ENCODE results near the gene COX7B2. TPM values are rescaled to one million over a fixed set of nuclear protein-coding genes. Genes with fewer than 3 reads are reported as not detected.

Gene COX7B2
- total RNA-seq, 2 donors from 2014 or later, result 5.8 TPM; not detected in 1

- 94% methylated on average over 4 of the region's 4 CpGs for WGBS
- no peak overlapping the region for H3K4me3 ChIP-seq
- intact Hi-C loops (cut with DNase I), result no loop called here
- no peaks in the 10 kb centered on the region for H3K27me3 ChIP-seq (replicated peaks; ENCODE audit: insufficient read depth)
- TF ChIP-seq POLR2A (IDR thresholded peaks at IDR 0.05), result no peak
- TF ChIP-seq POLR2AphosphoS5 (IDR thresholded peaks at IDR 0.05), result no peak
- TF ChIP-seq CTCF (IDR thresholded peaks at IDR 0.05), result no peak
- H3K4me1 ChIP-seq (replicated peaks), result no peaks in the 10 kb centered on the region
- H3K27ac ChIP-seq, result no peak overlapping the region
- H3K9me3 ChIP-seq, result no peaks in the 10 kb centered on the region
- no peaks in the 10 kb centered on the region for H3K36me3 ChIP-seq
- DNase-seq (ENCODE audit: low spot score), result no peak
Measured at GRCh38 chr4:46836584-46836983, 72.5 kb downstream of the COX7B2 start.

- no peak for TF ChIP-seq POLR2A (IDR thresholded peaks at IDR 0.05)
- TF ChIP-seq POLR2AphosphoS5 (IDR thresholded peaks at IDR 0.05), result no peak
- no peak for TF ChIP-seq CTCF (IDR thresholded peaks at IDR 0.05)
- WGBS, result 93% methylated on average over 24 of the region's 24 CpGs
- intact Hi-C loops (cut with DNase I), result no loop called here
- DNase-seq (ENCODE audit: low spot score), result no peak
- Histone ChIP-seq H3K4me1 (replicated peaks) (no peaks in the 10 kb centered on the region), H3K9me3 (no peaks in the 10 kb centered on the region), H3K27ac (no peak overlapping the region), H3K4me3 (no peak overlapping the region), H3K27me3 (replicated peaks; ENCODE audit: insufficient read depth) (no peaks in the 10 kb centered on the region), H3K36me3 (no peaks in the 10 kb centered on the region)
Measured at GRCh38 chr4:46830971-46831454, 78.0 kb downstream of the COX7B2 start.

GRCh38 chr4:46820154-46820553 is 88.9 kb downstream of the COX7B2 start:
- intact Hi-C loops (cut with DNase I), result no loop called here
- TF ChIP-seq POLR2A (IDR thresholded peaks at IDR 0.05), result no peak
- TF ChIP-seq CTCF (IDR thresholded peaks at IDR 0.05), result no peak
- TF ChIP-seq POLR2AphosphoS5 (IDR thresholded peaks at IDR 0.05), result no peak
- Histone ChIP-seq H3K4me3 (no peak overlapping the region), H3K36me3 (no peaks in the 10 kb centered on the region), H3K27me3 (replicated peaks; ENCODE audit: insufficient read depth) (no peaks in the 10 kb centered on the region), H3K9me3 (no peaks in the 10 kb centered on the region), H3K27ac (no peak overlapping the region), H3K4me1 (replicated peaks) (no peaks in the 10 kb centered on the region)
- no peak for DNase-seq (ENCODE audit: low spot score)
- WGBS, result 92% methylated on average over 6 of the region's 6 CpGs

GRCh38 chr4:46819095-46819494 is 90.0 kb downstream of the COX7B2 start:
- H3K4me3 ChIP-seq, result no peak overlapping the region
- H3K27me3 ChIP-seq (replicated peaks; ENCODE audit: insufficient read depth), result no peaks in the 10 kb centered on the region
- WGBS, result 92% methylated on average over 3 of the region's 3 CpGs
- no peaks in the 10 kb centered on the region for H3K9me3 ChIP-seq
- H3K27ac ChIP-seq, result no peak overlapping the region
- no peaks in the 10 kb centered on the region for H3K4me1 ChIP-seq (replicated peaks)
- intact Hi-C loops (cut with DNase I), result no loop called here
- no peaks in the 10 kb centered on the region for H3K36me3 ChIP-seq
- no peak for DNase-seq (ENCODE audit: low spot score)
- TF ChIP-seq POLR2AphosphoS5 (IDR thresholded peaks at IDR 0.05), result no peak
- no peak for TF ChIP-seq CTCF (IDR thresholded peaks at IDR 0.05)
- TF ChIP-seq POLR2A (IDR thresholded peaks at IDR 0.05), result no peak

GRCh38 chr4:46818604-46819003 is 90.4 kb downstream of the COX7B2 start:
- H3K9me3 ChIP-seq, result no peaks in the 10 kb centered on the region
- H3K4me3 ChIP-seq, result no peak overlapping the region
- H3K36me3 ChIP-seq, result no peaks in the 10 kb centered on the region
- H3K27ac ChIP-seq, result no peak overlapping the region
- intact Hi-C loops (cut with DNase I), result no loop called here
- no peak for DNase-seq (ENCODE audit: low spot score)
- WGBS, result 77% methylated on average over 4 of the region's 4 CpGs
- H3K27me3 ChIP-seq (replicated peaks; ENCODE audit: insufficient read depth), result no peaks in the 10 kb centered on the region
- H3K4me1 ChIP-seq (replicated peaks), result no peaks in the 10 kb centered on the region
- no peak for TF ChIP-seq POLR2A (IDR thresholded peaks at IDR 0.05)
- no peak for TF ChIP-seq CTCF (IDR thresholded peaks at IDR 0.05)
- TF ChIP-seq POLR2AphosphoS5 (IDR thresholded peaks at IDR 0.05), result no peak
